ENCODE measurements around the gene OAS2. TPM values are rescaled to one million over a fixed set of nuclear protein-coding genes. Genes with fewer than 3 reads are reported as not detected.

The OAS2 gene
- total RNA-seq, 1 donor from 2014 or later = 96.4 TPM

DNA sequence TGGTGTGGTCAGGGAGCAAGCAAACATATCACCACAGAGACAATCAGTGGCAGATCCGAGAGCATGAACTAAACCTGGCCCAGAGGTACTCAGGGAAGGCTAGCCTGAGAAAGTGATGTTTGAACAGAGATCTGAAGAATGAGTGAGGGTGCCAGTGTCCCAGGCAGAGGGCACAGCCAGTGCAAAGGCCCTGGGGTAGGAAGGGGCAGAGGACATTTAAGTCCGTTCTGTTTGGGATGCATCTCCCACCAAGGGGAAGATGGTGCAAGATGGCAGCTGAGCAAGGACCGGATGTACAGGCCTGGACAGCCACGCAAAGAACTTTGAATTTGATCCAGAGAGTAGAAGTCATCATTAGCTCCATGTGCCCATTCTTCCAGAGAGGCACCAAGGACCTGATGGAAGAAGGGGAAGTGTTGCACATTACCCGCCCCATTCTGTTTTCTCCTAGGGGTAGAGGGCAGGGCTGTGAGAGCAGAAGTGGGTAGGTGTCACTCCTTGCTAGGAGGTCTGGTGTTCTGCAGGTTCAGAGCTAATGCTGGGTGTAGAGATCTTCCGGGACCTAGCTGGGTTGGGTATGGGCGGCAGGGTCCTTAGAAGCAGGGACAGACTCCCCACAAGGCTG lies 82.1 kb downstream of the OAS2 start:
- H3K4me3 ChIP-seq = no peak overlapping the region
- DNase-seq (no peak), ATAC-seq (no peak)
- intact Hi-C loops (cut with DNase I) = no loop called here
- peaks cover 69% of the 10 kb centered on the region for H3K27me3 ChIP-seq (ENCODE audit: low read depth)
- no peaks in the 10 kb centered on the region for H3K36me3 ChIP-seq
- H3K9me3 ChIP-seq = no peaks in the 10 kb centered on the region
- H3K27ac ChIP-seq = no peak overlapping the region
- H3K4me1 ChIP-seq = peaks cover 10% of the 10 kb centered on the region
- TF ChIP-seq, protein P1, sequence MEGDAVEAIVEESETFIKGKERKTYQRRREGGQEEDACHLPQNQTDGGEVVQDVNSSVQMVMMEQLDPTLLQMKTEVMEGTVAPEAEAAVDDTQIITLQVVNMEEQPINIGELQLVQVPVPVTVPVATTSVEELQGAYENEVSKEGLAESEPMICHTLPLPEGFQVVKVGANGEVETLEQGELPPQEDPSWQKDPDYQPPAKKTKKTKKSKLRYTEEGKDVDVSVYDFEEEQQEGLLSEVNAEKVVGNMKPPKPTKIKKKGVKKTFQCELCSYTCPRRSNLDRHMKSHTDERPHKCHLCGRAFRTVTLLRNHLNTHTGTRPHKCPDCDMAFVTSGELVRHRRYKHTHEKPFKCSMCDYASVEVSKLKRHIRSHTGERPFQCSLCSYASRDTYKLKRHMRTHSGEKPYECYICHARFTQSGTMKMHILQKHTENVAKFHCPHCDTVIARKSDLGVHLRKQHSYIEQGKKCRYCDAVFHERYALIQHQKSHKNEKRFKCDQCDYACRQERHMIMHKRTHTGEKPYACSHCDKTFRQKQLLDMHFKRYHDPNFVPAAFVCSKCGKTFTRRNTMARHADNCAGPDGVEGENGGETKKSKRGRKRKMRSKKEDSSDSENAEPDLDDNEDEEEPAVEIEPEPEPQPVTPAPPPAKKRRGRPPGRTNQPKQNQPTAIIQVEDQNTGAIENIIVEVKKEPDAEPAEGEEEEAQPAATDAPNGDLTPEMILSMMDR (IDR thresholded peaks at IDR 0.05) = no peak

DNA sequence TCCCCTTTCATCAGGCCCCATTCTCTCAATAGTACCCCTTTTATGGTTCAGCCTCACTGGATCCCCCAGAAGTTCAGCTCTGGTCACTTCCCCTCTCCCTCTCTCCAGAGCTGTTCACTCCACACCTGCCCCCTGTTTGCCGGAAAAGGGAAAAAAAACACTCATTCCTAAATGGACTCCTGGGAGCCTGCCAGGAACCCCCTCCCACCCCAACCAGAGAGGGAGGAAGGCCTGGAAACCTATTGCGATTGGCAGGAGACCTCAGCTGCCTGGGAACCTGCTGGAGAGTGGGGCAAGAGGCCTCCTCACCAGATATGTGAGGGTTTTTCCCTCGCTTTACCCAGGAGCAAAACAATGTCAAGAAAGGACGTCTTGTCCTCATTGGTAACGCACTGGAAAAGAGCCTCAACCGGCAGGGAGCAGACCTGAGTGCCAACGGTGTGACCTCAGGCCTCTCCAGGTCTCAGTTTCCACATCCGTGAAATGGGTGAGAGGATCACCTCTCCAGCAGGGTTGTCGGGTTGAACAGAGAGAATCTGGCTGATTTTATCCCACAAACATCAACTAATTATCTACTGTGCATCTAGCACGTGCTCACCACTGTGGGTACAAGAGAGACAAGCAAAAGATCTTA lies 82.9 kb downstream of the OAS2 start:
- no peak for DNase-seq
- intact Hi-C loops (cut with DNase I) = no loop called here
- no peaks in the 10 kb centered on the region for H3K36me3 ChIP-seq
- TF ChIP-seq, protein P1 (IDR thresholded peaks at IDR 0.05) = no peak
- no peak overlapping the region for H3K4me3 ChIP-seq
- H3K4me1 ChIP-seq = peaks cover 10% of the 10 kb centered on the region
- ATAC-seq = no peak
- peaks cover 62% of the 10 kb centered on the region for H3K27me3 ChIP-seq (ENCODE audit: low read depth)
- H3K9me3 ChIP-seq = no peaks in the 10 kb centered on the region
- H3K27ac ChIP-seq = no peak overlapping the region

Other genes starting within 250 kb of the OAS2 start
- 1.2 TPM for gene RPH3A, start 186.8 kb upstream of the OAS2 start, total RNA-seq
- gene OAS1, start 71.6 kb upstream of the OAS2 start, total RNA-seq = 112 TPM
- 65.8 TPM for gene OAS3, start 40.0 kb upstream of the OAS2 start, total RNA-seq
- 6.8 TPM for gene DTX1, start 78.2 kb downstream of the OAS2 start, total RNA-seq
- gene RASAL1, start 157.2 kb downstream of the OAS2 start, total RNA-seq = 0.41 TPM
- 7.3 TPM for gene CFAP73, start 171.2 kb downstream of the OAS2 start, total RNA-seq
- gene DDX54, start 207.0 kb downstream of the OAS2 start, total RNA-seq = 54.9 TPM
- gene RITA1, start 207.2 kb downstream of the OAS2 start, total RNA-seq = 14.2 TPM
- gene TPCN1, start 242.9 kb downstream of the OAS2 start, total RNA-seq = 68.1 TPM